GM21717 (cell line): ENCODE results near the gene IFRD1.

Experiments used
- ATAC-seq: cut with Tn5 transposase; IDR thresholded peaks from one replicate; pipeline ENCODE4 v1.9.1; 2021; ENCODE audit warnings: mild to moderate bottlenecking, moderate library complexity; ENCODE audit not compliant: unreplicated experiment

The IFRD1 gene

DNA sequence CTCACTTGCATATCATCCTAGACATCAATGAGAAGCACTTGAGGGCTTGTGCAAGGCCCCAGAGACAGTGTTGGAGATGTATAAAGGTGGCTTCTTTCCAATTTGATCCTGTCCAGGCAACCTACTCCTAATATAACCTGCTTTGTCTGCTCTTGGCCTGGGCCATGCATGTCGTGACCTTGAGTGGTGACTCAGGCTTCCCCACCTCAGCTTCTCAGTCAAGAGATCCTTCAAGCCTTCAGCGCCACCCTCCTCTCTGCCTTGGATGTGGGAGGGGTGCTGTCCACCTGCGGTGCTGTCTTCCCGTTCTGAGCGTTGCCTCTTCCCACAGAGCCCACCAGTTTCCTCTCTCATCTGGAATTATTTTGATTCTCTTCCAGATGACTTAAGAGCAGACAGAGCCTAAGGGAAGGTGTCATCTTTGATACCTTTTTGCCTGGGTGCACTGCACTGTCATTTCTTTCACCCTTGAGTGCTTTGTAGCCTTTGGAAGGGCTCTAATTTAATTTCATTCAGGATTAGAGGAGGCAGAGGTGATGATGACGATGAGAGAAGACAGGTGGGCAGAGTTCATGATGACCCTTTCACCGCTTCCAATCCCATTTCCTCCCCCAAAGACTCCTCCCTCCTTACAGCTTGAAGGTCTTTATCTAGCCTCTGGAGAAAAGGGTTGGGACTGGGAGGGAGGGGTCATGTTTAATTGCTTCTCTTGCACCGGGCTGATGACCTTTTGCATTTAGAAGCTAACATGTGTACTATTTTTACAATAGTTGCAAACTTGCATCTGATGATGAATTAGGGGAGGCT lies 37.4 kb downstream of the IFRD1 start:
- no peak for ATAC-seq

DNA sequence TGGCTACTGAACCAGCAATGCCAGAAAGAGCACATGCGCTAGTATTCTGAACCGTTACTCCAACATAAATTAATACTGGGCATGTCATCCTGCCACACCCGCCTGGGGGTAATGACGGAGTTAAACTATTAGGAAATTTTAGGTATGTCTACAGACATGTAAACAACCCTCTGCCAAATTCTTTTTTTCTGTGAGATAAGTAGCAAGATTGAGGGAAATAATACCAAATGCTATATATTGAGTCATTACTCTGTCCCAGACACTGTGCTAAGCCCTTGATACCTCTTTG lies 37.9 kb downstream of the IFRD1 start:
- no peak for ATAC-seq

DNA sequence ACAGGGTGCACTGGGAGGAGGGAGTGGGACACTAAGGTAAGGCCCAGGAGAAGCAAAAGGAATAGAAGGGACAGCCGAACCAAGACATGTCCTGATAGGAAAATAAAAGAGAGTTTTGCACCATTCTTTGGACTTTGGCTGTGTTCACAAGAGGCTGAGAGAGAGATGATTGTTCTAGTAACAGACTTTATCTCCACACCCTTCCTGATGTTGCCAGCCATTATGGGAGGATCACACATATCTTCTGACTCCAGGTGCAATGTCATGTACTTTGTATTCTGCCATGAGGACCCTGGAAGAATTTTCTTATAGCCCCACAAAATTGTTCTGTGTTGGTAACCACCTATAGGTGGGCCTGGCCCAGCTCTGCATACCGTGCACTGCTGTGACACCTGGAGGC lies 41.9 kb downstream of the IFRD1 start:
- no peak for ATAC-seq

DNA sequence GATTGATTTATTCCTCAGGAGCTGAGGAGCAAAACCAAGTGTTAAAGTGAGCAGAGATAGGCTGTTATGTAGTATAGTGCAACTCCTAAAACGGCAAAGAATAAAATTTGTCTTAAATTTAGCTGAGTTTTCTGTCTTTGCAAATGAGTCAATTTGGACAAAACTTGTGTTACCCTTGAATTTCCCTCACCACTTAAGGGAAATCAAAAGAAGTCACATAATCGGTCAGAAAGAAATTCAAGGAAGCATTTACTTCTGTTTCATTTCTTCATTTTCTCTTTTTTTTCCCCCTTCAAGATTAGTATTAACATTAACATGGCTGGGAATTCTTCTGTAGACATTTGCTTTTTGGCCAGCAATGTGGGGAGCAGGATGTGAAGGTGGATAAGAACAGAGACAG lies 44.4 kb downstream of the IFRD1 start:
- ATAC-seq: no peak

DNA sequence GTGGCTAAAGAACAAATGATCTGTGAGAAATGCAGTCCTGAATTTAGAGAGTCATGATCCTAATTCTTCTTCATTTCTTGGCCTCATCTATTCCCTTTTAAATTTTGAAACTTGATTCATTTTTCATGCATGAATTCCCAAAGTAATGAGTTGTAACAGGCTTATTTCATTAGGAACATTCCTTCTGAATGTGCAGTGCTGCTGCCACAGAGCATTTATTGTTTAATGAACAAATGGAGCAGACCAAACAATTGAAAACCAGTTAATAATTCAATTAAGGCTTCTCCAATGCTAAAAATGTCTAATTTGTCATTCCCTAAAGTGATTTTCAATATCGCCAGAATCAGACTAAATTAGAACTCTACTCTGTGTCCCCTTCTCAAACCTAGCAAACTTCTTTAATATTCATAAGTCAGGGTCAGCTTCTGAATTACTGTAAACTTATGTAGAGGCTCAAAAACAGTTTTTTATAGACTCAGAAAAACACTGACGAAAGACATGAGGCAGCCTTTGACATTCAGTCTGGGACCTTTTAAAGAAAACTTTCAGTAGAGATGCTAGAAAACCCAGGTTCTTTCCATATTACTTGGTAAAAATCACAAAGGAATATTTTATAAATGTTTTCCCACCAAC lies 45.0 kb downstream of the IFRD1 start:
- ATAC-seq: no peak

DNA sequence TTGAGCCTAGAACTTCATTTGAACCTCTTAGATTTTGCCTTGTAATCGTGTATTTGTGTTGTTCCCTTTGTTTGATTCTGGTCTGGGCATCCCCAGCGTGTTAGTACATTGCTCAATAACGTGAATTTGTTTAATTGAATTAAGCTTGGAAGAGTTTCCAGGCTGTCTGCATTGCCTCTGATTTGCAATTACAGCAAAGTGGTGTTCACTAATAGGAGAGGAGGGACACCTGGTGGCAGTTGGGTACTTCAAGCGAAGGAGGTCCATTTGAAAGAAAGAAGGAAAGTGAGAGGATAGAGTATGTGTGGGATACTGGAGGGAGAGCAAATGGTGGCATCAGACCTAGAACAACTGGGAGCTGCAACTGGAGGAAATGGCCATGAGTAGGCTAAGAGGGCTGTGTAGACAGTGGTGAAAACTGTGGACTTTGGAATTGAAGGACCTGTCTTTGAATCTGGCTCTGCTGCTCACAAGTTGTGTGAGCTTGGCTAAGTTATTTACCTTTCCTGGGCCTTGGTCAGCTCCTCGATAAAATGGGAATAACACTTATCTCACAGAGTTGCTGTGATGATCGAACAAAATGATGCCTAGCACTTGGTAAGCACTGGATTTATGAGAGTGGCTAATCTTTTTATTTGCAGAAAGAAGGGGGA lies 45.7 kb downstream of the IFRD1 start:
- ATAC-seq: peak; percentile 67

DNA sequence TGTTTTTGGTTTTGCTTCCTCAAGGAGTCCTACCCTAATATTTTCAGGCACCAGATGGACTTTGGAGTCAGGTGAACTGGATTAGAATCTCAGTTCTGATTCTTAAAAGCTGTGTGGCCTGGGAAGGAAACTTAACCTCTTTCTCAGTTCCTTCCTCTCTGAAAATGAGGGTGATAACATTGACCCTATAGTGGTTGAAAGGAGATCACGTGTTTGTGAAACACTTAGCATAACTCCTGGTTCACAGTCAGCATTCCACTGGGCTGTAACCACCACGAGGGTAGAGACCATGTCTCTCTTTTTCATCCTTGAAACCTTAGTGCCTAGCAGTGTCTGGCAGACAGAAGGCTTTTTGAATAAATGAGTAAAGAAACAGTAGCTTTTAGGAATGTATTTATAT lies 47.2 kb downstream of the IFRD1 start:
- peak; percentile 74 for ATAC-seq

DNA sequence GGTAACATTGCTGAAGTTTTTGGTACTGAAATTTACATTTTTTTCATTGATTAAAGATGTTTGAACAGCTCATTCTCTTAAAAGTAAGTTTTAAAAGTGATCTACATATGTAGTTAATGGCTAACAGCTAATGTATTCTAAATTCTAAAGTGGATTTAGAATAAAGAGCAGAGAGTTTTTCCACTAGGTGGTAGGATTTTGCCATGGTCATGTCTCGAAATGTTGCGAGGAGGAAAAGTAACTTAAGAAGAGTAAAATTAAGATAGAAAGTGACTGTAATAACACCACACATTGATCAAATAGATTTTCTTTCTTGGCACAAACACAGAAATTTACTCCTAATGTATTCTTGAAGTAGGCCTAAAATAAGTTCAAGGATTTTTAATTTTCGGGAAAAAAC lies 50.4 kb downstream of the IFRD1 start:
- no peak for ATAC-seq

DNA sequence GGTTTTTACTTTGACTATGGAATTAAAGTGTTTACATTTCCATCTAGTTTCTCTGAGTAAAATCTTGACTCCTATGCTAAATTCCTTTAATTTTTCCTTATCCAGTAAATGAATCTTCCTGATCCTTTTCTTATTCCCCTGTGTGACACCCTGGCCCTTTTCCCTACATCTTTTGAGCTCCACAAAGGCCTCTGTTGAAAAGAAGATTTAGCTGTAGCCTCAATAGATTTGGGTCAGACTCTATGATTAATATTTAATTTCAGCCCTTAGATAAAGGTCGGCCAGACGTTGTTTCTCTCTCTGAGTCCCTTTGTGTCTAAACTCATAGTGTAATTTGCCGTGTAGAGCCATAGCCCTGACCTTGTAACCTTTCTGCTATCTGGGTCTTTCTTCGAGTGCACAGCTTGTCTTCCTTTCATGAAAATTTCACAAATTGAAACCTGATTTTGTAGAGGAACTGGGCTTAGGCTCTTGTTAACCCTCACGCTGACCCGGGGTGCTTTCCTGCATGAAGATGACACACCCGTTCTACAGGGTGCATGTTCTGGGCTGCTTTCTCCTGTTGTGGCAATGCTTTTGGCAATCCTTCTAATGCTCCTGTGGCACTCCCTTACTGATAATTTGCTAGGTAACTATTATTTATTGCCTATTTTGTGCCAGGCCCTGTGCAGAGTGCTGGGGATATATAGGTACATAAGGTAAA lies 51.7 kb downstream of the IFRD1 start:
- ATAC-seq: no peak

DNA sequence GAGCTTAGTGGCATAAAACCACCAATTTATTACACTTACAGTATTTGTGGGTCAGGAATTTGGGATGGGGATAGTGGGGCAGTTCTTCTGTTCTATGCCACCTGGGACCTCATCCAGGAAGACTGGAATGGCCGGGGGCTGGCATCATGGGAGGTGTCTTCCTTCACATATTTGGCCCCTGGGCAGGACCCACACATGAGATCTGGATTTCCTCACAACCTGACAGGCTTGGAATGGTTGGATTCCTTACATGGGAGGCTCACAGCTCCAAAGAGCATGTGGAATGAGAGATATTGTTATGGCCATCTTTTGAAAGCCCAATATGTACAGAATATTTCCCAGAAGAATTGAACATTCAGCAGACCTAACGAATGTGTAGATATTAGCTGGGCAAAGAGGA lies 52.4 kb downstream of the IFRD1 start:
- no peak for ATAC-seq

DNA sequence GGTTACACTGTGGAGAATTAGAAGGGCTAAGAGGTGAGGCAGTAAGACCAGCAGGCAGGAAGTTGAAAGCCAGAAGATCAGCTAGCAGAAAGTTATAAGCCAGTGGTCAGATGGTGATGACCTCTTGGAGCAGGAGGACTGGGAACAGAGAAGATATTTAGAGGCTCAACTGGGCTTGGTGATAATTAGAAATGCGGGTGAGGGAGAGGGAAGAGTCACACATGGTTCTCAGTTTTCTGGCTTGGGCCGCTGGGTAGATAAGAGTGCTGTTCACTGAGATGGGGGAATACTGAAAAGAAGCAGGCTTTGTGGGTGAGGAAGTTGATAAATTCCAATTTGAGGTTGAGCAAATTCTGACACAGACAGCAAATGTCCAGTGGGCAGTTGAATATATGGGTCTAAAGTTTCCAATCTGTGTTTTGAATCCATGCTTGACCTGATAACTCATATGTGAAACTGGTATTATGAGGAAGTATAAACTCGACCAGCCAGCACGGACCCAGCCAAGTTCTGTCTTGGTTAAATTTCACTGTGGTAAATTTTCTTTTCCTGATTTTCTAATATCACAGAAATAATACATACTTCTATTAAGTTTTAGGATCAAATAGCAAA lies 53.2 kb downstream of the IFRD1 start:
- no peak for ATAC-seq

DNA sequence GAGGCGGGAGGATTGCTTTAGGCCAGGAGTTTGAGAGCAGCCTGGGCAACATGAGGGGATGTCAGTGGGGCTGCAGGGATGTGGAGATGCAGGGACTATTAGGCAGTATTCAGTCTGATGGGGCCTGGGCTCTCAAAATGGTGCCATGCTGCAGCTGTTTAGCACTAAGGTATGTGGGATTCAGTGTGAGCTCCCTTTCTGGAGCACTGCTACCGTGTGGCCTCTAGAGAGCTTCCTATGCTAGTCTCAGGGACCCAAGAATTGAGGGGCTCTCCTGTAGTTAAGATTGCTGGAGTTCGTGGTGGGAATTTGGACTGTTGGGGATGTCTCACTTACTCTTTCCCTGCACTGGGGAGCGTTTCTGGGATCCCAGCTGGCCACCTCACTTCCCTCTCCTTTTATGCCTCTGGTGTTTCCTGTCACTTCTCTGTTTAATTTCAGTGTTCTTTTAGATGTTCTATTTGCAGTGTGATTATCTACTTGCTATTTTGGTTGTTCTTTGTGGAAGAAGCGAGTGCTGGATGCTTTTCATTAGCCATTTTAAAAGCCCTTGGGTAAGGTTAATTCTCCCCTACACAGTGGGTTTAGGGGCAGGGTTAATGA lies 53.9 kb downstream of the IFRD1 start:
- ATAC-seq: no peak

DNA sequence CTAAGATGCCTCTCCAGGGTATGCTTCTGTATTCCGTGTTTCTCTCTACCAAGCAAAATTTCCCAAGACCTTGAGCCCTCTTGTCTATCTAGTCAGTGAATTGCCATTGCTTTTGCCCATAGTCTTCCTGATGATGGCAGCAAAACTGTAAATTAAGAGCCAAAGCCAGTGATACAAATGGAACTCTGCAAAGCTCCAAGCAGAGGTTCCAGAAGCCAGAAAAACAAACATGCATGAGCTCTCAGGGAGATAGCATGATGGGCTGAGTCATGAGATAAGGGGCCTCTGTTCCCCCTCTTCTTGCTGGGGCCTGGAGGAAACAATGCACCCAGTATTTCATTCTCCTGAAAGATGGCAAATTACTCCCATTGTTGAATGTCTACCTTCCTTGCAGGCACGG lies 55.2 kb downstream of the IFRD1 start:
- ATAC-seq: no peak

DNA sequence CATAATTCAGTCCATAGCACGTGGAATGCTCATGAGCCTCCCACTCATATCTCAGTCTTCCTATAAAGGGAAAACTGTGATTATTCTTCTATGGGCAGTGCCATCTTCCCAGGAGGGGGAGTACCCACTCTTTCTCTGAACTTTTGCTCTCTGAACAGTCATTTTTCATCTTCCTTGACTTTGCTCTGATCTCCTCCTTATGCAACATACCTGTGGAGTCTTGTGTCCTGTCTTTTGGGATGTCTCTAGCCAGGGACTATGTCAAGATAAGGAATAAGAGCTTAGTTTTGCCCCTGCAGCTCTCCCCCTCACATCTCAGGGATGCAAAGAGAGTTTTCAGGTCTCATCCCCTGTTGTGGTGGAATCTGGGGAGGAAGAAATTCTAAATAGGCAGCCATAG lies 58.1 kb downstream of the IFRD1 start:
- no peak for ATAC-seq

DNA sequence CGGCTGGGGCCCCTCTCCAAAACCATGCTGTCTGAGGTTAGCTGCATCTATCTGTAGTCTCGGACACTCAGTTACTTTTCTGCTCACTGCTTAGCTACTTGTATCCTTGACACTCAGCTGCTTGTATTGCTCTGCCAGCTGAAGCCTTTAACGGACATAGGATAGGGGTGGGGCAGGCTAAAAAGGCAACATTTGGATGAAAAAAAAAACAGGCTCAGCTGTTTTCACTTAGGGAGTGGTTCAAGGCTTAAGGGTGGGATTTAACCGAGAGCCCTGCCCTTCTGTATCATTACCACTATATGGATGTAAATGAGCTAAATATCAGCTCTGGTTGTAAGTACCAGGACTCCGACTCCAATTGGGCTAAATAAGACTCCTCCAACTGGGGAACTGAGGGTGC lies 59.1 kb downstream of the IFRD1 start:
- ATAC-seq: no peak

DNA sequence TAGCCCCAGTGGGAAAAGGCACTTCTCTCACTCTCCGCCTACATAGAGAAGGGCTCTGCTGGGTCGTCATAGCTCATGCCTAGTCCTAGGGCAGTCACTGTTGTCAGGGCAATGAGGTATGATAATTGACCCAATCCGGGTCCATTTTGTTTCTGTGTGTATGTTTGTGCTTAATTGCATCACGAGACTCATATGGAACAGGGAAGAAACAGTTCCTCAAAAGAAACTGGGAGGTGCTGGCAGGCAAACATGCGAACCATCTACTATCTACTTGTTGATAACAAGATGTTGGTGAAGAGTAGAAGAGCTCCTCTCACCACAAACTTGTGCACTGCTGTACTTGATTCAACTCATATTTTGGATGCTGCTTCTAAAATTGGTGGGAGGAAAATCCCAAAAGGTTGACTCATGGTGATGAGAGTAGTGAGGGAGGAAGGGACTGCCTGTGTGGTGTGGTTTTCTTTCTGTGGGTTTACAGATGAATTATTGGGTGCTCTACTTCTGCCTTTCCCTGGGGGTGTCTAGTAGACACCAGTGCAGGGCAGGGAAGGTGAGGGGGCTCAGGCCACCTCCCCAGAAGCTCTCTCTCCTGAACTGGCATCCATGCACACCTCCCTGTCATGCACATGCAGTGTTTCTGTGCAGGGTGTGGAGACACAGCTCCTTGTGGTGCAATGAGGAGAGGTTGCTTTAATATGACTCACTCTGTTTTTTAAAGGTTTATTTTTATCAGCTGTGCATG lies 59.9 kb downstream of the IFRD1 start:
- ATAC-seq: peak; percentile 66

DNA sequence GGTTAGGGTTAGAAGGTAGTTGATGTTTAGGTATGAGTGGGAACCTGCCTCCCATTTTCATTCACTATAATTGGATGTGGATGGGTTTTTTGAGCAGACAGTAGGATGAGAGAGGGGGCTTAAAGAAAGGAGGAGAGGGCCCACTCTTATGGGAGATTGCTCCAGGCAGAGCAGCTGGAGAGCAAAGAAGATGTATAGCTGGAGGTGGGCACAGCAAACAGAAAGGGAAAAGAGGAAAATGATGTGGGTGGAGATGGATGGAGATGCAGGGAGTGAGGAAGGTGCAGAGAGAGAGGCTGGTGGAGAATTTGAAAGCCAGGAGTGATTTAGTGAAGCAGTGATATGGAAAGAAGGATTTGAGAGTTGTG lies 60.5 kb downstream of the IFRD1 start:
- ATAC-seq: no peak

DNA sequence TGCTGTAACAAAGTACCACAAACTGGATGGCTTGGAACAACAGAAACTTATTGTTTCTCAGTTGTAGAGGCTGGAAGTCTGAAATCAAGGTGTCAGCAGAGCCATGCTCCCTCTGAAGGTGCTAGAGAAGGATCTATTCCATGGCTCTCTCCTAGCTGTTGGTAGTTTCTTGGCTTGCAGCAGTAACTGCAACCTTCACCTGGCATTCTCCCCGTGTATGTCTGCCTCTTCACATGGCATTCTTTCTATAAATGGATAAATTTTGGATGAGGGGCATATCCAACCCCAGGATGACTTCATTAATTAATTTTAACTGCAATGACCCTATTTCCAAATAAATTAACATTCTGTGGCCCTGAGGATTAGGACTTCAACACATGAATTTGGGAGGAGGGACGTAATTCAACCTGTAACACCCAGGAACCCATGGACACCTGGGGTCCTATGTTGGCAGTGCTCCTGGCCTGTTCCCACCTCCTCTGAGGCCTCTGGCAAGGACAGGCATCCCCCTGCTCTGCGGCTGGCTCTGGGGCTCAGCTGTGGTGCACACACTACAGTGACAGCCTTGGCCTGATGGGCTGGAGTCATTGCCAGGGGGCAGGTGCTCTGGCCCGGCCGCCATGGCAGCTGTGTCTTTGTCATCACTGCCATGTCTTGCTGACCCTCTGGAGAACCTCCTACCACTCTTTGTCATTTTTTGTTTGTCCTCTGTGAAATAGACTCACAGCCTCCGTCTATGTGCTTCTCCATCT lies 61.4 kb downstream of the IFRD1 start:
- ATAC-seq: no peak

DNA sequence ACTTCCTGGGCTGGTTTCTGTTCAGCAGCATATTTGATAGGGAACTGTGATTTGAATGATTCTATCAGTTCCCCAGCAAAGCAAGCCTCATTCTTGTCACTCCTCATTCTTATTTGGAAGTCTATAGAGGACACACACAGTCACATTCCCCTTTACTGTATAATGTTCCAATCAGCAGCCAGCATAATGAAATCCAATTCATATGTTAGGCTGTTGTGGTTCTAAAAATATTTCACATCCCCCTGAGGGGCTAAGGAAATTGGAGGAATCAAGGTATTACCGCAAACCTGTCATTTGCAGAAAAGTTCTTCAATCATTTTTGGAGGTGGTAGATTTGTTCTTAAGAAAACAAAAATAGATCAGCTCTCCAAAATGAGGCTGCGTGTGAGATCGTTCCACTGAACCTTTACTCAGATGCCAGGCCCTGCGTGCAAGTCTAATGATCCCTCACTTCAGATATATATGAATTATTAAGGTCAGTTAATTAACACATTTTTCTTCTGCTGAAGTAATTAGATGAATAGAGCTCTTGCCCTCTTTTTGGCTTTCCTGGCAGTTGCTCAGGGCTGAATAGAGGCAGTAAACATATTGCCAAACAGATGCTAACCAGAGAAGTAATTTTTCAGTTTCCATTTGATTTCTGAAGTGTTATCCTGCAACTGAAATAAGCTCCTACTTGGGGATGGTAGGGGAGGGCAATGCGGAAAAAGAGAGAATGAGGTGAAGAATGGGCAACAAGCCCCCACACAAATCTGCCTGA lies 62.4 kb downstream of the IFRD1 start:
- no peak for ATAC-seq
